Stimulated activated CD4-positive, alpha-beta T cell treated with anti-CD3 and anti-CD28 coated beads, Interleukin-1b, Interleukin-23, amount 100 ng/mL, for 1 hour (primary cell): ENCODE data around the gene ZNF432.
A peak's percentile ranks its signal among the peaks of the same experiment; 100 is the strongest.
"Not testable (repeated sequence)": the region's sequence is repeated elsewhere in the genome, so short reads cannot be mapped to it uniquely, and the experiment has no call there.

Experiments
- DNase-seq, 2 donors: peaks; one replicate each; pipeline ENCODE4 v3.0.0-alpha.2; 2020; ENCODE audit warnings: low read depth in 2 of 2

ZNF432 gene

DNA sequence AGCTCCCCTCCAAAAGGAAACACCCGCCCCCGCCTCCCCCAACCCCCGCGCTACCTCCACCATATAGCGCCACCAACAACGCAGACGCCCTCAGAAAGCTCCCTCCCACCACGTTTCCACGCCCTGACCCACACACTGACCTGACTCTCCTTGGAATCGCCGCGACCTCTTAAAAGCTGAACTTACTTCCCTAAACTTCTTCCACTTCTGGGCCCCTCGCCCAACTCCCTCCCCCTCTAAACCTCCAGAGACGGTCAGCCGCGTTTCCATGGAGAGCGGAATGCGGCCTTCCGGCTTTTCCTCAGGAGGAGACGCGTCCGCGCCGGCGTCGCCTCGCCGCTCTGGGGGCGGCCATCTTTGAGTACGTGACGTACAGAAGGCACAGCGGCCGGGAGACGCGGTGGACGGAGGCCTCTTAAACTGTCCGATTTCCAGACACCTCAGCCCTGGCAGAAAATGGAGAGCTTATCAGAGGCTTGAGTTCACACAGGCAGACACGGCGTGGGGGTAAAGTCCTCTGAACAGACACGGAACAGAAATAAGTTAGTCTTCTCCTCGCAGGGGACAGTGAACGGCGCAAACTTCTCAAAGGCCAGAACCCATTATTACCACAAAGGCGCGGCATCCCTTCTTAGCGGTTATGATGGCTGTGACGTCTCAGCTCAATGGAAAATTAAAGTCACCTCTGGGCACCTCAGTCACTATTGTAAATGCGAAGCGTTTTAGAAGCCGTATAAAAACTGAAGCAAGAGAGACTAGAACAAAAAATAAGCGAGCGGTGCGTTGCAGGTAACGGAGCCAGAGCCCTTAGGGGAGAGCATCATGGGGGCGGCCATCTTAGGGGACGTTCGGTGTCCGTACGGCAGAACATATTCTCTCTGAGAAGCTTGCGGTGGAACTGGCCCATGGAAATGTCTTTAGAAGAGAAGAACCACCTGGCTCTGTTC, at the start of gene ZNF432:
ZNF432 (minus strand) TSS at position 284 of the 947 bp plus-strand sequence. CDS start 1,970 bp downstream, outside the sequence.
- DNase-seq = peak; percentile 46 to 52

DNA sequence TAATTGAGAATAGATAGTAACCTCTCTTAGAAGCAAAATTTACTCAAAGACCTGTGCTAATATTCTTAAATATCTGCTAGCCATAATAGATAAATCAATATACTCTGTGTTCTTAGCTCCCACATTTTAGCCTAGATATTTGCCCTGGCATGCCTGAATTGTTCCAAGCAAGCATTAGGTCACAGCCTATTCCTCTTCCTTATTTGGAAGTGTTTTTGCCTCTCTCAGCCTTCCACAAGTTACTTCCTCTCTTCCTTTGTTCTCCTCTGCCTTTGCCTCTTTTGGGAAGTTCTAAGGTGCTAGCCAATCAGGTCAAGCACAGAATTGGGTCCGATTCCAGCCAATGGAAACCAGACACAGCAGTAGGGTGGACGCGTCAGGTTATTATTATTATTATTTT, 47.8 kb upstream of the ZNF432 start:
- not testable (repeated sequence) for DNase-seq

DNA sequence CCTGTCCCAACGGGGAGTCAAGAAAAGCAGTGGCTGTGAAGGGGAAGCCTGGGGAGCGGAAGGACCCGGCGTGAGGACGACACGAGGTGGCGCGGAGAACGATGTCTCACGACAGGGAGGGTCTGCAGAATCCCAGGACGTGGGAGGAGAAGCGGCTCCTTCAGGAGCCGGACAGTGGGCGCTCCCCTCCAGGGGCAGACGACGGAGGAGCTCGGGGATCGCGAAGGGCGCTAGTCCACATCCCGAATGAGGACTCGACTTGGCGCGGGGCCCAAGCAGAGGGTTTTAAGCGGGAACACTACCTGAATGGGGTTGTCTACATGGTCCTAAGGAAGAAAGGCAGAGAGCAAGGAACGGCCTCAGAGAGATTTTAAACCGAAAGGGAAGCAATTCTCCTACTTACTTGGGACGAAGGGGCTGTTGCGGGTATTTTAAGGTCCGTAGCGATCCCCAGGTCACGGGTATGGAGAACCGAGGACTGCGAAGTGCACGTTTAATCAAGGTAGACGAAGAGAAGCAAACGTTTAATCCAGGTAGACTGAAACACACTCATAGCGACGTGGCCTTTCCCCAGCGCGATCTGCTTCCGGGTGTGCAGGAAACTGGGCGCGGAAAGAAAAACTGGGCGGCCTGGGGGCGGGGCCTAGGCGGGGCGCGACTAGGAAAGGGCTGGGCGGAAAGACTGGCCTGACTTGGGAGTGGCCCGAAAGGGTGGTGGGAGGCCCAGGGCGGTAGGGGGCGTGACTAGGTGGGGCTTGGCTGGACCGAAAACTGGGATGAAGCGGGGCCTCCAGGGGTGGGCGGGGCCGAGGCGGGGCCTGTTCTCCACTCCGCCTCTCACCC, 46.8 kb upstream of the ZNF432 start, which contains the start of gene ZNF841:
ZNF841 (minus strand) TSS at position 594 of the 843 bp plus-strand sequence. CDS start 10,964 bp downstream, outside the sequence.
- peak; percentile 54 to 78 for DNase-seq

DNA sequence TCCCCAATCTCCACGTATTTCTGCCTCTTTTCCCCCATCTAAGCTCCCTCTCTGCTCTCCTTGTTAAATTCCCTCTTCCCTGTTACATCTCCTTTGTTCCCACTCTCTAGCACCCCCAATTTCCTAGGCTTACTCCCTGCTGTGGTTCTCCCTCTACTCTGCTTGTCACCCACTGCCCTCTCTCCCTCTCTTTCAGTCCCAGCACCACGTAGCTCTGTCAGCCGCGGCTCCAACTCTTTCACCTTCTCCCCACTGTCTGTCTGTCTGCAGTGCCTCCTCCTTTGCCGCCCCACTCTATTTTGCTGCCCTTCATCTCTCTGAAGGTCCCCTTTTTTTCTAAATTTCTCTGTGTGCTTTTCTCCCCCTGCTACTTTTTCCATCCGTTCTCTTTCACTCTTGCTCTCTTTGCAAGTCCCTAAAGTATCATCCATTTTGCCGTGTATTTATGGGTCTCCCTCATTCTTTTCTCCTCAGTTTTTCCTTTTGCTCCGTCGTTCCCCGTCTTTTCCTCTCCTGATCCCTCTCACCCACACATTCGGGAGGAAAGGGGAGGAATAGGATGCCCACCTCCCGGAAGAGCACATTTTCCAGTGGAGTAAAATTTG, 46.0 kb upstream of the ZNF432 start:
- no peak for DNase-seq

DNA sequence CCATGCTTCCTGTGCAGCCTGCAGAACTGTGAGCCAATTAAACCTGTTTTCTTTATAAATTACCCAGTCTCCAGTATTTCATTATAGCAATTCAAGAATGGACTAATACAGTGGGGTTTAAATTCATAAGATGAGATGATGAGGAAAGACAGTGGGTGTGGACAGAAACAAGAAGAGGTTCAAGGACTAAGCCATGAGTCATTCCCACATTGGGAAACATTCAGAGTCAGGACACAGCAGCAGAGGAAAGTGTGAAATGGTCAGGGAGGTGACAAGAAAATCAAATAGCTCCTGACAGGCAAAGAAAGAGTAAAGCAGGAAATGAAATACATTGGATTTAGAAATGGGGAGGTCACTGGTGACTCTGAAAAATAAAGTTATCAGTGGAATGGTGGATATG, 37.8 kb upstream of the ZNF432 start:
- no peak for DNase-seq

DNA sequence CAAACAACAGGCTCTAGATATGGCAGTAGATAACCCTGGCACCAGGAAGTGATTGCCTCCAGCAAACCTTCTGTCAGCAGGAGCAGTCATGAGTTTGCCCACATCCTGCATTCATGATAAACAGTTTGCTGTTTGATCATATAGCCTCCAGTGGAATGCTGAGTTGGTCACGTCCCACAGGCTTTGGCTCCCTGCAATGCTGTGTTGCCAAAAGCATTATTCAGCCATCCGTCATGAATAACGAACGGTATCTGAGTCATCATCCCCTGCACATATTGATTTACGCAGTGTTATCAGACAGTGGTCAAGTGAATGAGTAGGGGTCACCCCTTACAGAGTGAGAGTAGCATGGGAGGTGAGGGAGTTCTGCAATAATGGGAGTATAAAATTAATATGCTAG, 21.9 kb upstream of the ZNF432 start:
- no peak for DNase-seq

DNA sequence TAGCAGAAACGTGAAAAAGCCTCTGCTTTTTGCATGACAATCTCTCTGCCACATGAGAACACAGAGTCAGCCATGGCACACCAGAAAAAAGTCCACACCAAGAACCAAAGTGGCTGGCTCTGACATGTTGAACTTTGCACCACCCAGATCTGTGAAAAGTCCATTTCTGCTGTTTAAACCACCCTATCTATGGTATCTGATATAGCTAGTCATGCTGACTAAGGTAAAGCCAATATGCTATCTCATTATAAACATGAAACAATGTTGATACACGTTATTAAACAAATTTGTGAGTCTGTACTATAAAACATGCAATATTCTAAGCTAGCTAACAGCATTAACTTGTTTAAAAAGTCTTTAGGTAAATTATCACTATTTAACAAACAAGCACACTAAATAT, 21.0 kb upstream of the ZNF432 start:
- no peak for DNase-seq

DNA sequence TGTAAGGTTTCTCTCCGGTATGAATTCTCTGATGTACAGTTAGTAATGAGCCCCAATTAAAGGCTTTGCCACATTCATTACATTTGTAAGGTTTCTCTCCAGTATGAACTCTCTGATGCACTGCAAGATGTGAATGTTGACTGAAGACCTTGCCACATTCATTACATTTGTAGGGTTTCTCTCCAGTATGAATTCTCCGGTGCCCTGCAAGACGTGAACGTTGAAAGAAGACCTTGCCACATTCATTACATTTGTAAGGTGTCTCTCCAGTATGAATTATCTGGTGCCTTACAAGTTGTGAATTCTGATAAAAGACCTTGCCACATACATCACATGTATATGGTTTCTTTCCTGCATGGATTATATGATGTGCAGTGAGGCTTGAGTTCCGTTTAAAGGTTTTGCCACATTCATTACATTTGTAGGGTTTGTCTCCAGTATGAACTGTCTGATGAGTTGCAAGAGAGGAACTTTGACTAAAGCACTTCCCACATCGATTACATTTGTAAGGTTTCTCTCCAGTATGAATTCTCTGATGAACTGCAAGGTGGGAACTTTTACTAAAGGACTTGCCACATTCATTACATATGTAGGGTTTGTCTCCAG, 17.7 kb upstream of the ZNF432 start:
- no peak for DNase-seq

DNA sequence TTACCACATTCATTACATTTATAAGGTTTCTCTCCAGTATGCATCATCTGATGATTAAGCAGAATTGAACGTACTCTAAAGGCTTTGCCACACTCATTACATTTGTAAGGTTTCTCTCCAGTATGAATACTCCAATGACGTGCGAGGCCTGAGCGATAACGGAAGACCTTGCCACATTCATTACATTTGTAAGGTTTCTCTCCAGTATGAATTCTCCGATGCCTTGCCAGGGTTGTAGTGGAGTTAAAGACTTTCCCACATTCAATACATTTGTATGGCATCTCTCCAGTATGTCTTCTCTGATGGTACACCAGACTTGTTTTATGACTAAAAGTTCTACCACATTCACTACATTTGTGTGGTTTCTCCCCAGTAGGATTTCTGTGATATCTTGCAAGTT, 16.8 kb upstream of the ZNF432 start:
- no peak for DNase-seq

DNA sequence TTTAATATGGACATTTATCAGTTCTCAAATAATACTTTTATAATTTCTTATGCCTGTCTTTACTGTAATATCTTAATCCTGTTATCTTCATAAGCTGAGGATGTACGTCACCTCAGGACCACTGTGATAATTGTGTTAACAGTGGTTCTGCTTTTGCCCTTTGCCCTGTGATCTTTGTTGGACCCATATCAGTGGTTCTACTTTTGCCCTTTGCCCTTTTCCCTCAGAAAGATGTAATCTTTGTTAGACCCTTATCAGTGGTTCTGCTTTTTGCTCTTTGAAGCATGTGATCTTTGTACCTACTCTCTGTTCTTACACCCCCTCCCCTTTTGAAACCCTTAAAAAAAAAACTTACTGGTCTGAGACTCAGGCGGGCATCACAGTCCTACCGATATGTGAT, 7.8 kb upstream of the ZNF432 start:
- not testable (repeated sequence) for DNase-seq

DNA sequence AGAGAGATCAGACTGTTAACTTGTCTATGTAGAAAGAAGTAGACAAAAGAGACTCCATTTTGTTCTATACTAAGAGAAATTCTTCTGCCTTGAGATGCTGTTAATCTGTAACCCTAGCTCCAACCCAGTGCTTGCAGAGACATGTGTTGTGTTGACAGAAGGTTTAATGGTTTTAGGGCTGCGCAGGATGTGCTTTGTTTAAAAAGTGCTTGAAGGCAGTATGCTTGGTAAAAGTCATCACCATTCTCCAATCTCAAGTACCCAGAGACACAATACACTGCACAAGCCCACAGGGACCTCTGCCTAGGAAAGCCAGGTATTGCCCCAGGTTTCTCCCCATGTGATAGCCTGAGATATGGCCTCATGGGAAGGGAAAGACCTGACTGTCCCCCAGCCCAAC, 3.1 kb upstream of the ZNF432 start:
- DNase-seq = not testable (repeated sequence)

DNA sequence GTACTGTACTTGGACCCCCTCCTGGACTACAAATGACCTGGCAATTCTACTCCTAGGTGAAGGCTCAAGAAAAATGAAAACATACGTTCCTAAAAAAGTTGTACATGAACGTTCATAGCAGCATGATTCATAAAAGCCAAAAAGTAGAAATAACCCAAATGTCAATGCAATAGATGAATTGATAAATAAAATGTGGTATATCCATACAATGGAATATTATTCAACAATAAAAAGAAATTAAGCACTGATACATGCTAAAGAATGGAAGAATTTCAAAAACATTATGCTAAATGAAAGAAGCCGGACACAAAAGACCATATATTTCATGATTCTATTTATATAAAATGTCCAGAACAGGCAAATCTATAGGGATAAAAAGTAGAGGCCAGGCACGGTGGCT, 9.5 kb downstream of the ZNF432 start:
- no peak for DNase-seq

DNA sequence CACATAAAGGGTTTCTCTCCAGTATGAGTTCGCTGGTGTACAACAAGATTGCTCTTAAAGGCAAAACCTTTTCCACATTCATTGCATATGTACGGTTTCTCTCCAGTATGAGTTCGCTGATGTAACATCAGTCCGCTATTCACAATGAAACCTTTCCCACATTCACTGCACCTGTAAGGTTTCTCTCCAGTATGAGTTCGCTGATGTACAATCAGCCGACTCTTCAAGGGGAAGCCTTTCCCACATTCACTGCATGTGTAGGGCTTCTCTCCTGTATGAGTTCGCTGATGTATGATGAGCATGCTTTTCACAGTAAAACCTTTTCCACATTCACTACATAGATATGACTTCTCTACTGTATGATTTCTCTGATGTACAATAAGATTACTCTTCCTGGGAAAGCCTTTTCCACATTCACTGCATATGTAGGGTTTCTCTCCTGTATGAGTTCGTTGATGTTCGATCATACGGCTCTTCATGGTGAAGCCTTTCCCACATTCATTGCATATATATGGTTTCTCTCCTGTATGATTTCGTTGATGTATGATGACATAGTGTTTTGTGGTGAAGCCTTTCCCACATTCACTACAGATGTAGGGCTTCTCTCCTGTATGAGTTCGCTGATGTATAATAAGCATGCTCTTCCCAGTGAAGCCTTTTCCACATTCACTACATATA, 14.4 kb downstream of the ZNF432 start:
- DNase-seq = no peak

DNA sequence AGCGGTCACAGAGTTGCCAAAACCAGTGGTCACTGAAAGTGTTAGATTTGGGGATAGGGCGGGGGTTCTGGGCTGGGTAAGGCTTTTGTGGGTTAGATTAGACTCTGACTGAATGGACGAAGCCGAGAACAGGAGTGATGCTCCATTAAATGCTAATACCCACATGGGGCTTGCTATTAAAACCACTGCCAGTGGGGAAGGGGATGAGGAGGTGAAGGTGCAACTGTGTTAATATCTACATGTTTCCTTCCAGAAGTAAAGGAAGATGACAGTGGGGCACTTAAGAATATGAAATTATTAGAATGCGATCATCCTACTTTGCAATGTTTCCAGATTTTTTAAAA, 19.9 kb downstream of the ZNF432 start:
- no peak for DNase-seq

DNA sequence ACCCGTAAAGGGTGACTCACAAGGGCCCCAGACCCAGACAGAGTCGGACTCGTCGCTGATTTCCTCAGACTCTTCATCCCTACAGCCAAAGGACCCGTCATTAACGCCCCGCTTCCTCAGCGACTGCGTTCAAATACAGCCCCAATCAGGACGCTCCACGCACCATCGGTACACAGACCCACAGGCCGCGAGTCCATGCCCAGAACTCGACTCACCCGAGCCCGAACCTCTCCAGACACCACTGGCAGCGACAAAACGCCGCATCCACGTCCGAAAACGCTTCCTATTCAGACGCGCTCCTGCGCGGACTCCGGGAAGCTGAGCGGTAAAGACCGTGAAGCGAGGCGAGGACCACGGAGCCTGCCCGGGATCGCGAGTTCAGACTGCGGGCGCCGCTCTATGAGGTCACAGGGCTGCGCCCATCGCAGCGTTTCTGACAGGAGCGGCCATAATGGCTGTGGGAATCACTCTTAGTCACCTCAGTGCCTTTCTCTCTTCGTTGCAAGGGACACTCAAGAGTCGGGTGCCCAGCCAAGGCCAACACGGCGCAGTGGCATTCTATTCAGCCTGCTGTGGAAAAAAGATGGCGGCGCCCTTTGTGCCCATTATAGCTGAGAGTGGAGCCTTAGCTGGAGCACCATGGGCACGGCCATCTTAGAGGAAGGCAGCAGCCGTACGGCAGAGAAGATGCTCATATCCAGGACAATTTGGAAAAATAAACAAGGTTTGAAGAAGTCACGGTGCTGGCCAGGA, 20.4 kb downstream of the ZNF432 start, which contains the start of gene ZNF614:
ZNF614 (minus strand) TSS at position 353 of the 753 bp plus-strand sequence. CDS start 2,634 bp downstream, outside the sequence.
- peak; percentile 40 to 68 for DNase-seq

DNA sequence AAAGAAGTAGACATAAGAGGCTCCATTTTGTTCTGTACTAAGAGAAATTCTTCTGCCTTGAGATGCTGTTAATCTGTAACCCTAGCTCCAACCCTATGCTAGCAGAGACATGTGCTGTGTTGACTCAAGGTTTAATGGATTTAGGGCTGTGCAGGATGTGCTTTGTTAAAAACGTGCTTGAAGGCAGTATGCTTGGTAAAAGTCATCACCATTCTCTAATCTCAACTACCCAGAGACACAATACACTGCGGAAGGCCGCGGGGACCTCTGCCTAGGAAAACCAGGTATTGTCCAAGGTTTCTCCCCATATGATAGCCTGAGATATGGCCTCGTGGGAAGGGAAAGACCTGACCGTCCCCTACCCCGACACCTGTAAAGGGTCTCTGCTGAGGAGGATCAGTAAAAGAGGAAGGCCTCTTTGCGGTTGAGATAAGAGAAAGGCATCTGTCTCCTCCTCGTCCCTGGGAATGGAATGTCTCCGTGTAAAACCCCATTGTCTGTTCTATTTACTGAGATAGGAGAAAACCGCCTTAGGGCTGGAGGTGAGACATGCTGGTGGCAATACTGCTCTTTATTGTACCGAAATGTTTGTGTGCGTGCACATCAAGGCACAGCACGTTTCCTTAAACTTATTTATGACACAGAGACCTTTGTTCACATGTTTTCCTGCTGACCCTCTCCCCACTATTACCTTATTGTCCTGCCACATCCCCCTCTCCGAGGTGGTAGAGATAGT, 22.2 kb downstream of the ZNF432 start:
- DNase-seq = not testable (repeated sequence)

DNA sequence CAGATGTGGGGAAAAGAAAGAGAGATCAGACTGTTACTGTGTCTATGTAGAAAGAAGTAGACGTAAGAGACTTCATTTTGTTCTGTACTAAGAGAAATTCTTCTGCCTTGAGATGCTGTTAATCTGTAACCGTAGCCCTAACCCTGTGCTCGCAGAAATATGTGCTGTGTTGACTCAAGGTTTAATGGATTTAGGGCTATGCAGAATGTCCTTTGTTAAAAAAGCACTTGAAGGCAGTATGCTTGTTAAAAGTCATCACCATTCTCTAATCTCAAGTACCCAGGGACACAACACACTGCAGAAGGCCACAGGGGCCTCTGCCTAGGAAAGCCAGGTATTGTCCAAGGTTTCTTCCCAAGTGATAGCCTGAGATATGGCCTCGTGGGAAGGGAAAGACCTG, 24.2 kb downstream of the ZNF432 start:
- DNase-seq = not testable (repeated sequence)

DNA sequence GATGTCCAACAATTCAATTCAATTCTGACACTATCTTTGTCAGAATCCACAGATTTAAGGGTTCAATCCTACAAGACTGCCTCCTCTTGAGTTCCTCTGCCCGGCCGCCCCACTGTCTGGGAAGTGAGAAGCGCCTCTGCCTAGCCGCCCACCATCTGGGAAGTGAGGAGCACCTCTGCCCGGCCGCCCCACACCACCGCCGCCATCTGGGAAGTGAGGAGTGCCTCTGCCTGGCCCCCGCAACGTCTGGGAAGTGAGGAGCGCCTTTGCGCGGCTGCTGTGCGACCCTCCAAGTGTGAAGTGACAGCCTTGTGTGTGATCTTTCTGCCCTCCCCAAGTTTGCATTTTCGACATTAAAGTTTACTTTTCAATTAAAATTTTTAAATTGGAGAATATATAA, 26.4 kb downstream of the ZNF432 start:
- no peak for DNase-seq

DNA sequence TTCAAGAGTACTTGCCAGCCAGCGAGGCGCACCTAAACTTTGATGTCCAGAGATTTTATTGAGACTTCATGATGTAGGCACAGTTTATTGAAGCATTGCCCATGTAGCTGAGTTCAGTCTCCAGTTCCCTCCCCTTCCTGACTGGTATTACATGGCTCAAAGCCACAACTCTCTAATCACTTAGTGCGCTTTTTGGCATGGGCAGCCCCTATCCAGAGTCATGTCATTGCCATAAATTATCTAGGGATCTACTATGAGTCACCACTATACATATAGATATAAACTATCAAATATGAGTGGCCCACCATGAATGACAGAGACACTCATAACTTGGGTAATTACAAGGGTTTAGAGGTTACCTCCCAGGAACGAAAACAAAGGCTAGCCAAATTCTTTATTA, 28.1 kb downstream of the ZNF432 start:
- DNase-seq = no peak

DNA sequence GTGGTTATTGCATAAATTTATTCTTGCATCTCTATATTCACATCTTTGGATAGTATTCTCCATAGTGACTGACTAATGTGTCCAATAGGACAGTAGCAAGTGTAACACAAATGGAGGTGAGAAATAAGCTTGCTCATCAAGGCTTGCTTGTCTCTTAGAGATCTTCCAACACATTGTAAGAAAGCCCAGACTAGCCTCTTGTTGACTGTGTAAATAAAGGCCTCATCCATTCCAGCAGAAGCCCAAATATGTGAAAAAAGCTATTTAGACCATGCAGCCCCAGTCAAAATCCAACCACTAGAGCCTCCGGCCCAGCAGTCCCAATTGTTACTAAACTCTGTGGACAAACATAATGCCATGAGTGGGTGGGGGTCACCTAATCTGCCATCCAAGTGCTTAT, 38.0 kb downstream of the ZNF432 start:
- DNase-seq = no peak
